22Rv1 (cell line): ENCODE data around the gene RIC1.

ENCODE experiments used
- CTCF ChIP-seq: fragments of 450-650 bp; IDR thresholded peaks from 2 replicates; pipeline ENCODE4 v1.5.1; 2017; ENCODE audit warnings: mild to moderate bottlenecking
- ZFX ChIP-seq: fragments of 450-650 bp; IDR thresholded peaks from 2 replicates; pipeline ENCODE4 v1.6.1; 2017; ENCODE audit warnings: antibody characterized with exemption, borderline replicate concordance

- TF ChIP-seq CTCF, result no peak
- TF ChIP-seq ZFX, result no peak
Measured at GRCh38 chr9:5715548-5716127, 86.7 kb downstream of the RIC1 start.
